Left lung (tissue), 10 donors: Measurements from ENCODE around the gene SSX2IP. TPM values are rescaled to one million over a fixed set of nuclear protein-coding genes. Genes with fewer than 3 reads are reported as not detected.

Experiments
- ATAC-seq: fragments of 200-7000 bp; cut with Tn5 transposase; one replicate; pipeline ENCODE4 v1.9.1; 2020; ENCODE audit warnings: moderate library complexity
- DNase-seq, 4 donors: peaks; one replicate each; pipeline ENCODE4 v3.0.0-alpha.2; 2013 to 2020
- H3K27ac ChIP-seq, 2 donors: fragments of 200-600 bp; sonication (generic) in 1 of 2; one replicate each; pipeline versions ENCODE4 v1.5.0 to v1.8.0; 2020 to 2021
- H3K27me3 ChIP-seq, 2 donors: fragments of 200-600 bp; sonication (generic) in 1 of 2; one replicate each; pipeline versions ENCODE4 v1.5.0 to v1.8.0; 2020 to 2021
- H3K36me3 ChIP-seq, 2 donors: fragments of 200-600 bp; sonication (generic) in 1 of 2; one replicate each; pipeline versions ENCODE4 v1.5.0 to v1.8.0; 2020 to 2021
- H3K4me1 ChIP-seq, 2 donors: fragments of 200-600 bp; one replicate each; pipeline ENCODE4 v1.8.0; 2021
- H3K4me3 ChIP-seq, 2 donors: fragments of 200-600 bp; sonication (generic) in 1 of 2; one replicate each; pipeline versions ENCODE4 v1.5.0 to v1.8.0; 2020 to 2021; ENCODE audit warnings: mild to moderate bottlenecking in 1 of 2
- H3K9me3 ChIP-seq, 2 donors: fragments of 200-600 bp; sonication (generic) in 1 of 2; one replicate each; pipeline versions ENCODE4 v1.5.0 to v1.8.0; 2020 to 2021
- CTCF ChIP-seq, 2 donors: fragments of 200-600 bp; sonication (generic) in 1 of 2; IDR thresholded peaks; one replicate each; pipeline versions ENCODE4 v1.5.0 to v1.8.0; 2021; ENCODE audit warnings: antibody characterized with exemption in 2 of 2
- intact Hi-C, 2 donors: fragments of 100-400 bp; cut with DNase I; formaldehyde crosslinking; loops; one replicate each; pipeline versions ENCODE4 v1.11.2 to v1.14.2; 2022
- polyA plus RNA-seq, 6 donors: library from polyadenylated mRNA; unstranded; fragments of 120-200 nt; gene quantifications; one replicate each; pipeline ENCODE4 v1.2.1, GENCODE V29; 2013; ENCODE audit not compliant: insufficient read length in 6 of 6
- total RNA-seq, 2 donors: library from RNA; stranded (reverse); fragmentation: NEBNext Ultra II Directional; extraction: Animal tissue kit (Norgen Biotek cat#: 25700); gene quantifications; one replicate each; pipeline ENCODE4 v1.2.1, GENCODE V29; 2021
- donor health status: DM: no; HTN: yes; CAD: no.
- donor health status: DM: no; HTN: no; CAD: no.

The SSX2IP gene
- total and polyA plus RNA-seq, 8 donors: 10.1 to 20.2 (median 17.8) TPM

GRCh38 chr1:84619383-84620102 lies 70.7 kb downstream of the SSX2IP start:
- no peaks in the 10 kb centered on the region for H3K36me3 ChIP-seq
- no peak overlapping the region for H3K4me3 ChIP-seq
- TF ChIP-seq CTCF (IDR thresholded peaks at IDR 0.05): no peak
- ATAC-seq: no peak
- peak overlapping the region; percentile 27 to 59 for H3K27ac ChIP-seq
- H3K27me3 ChIP-seq: no peaks in the 10 kb centered on the region
- DNase-seq: peak in 1 of 4 donors; percentile 2
- intact Hi-C loops: loop anchor here in 1 of 2 donors (10.0 kb wide), 2 partner anchors 135 to 475 kb away; partner anchors contain the start of gene PRKACB
- no peaks in the 10 kb centered on the region for H3K9me3 ChIP-seq
- peaks cover 0 to 19% of the 10 kb centered on the region in 2 donors for H3K4me1 ChIP-seq

DNA sequence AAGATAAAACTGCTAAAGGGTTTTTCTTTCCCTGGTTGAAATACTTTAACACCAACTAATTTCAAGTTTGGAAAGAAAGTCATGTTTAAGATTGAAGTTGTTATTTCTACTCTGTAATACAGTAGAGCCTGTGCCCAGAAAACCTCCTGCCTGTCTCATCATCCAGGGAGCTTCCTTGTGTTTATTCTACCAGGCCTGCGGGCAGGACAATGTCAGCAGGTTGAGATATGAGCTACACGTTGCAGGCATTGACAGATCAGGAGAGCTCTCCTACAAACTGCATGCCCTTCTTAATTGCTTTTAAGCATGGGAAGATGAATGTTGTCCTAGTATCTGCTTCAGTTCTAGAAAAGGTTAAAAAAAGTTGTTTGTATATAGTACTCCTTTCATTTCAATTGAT lies 72.9 kb downstream of the SSX2IP start:
- intact Hi-C loops: no loop called here
- Histone ChIP-seq H3K27me3 (no peaks in the 10 kb centered on the region), H3K9me3 (peaks cover 0 to 10% of the 10 kb centered on the region in 2 donors), H3K27ac (no peak overlapping the region), H3K36me3 (no peaks in the 10 kb centered on the region), H3K4me1 (peaks cover 0 to 19% of the 10 kb centered on the region in 2 donors), H3K4me3 (no peak overlapping the region)
- TF ChIP-seq CTCF (IDR thresholded peaks at IDR 0.05): no peak
- DNase-seq: no peak
- ATAC-seq: no peak

DNA sequence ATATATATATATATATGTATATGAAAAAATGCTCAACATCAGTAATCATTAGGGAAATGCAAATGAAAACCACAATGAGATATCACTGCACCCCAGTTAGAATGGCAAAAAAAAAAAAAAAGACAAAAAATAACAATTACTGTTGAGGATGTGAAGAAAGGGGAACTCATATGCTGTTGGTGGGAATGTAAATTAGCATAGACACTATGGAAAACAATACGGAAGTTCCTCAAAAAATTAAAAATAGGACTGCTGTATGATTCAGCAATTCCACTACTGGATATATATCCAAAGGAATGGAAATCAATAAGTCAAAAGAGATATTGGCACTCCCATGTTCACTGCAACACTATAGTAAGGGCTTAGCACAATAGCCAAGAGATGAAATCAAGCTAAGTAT lies 74.5 kb downstream of the SSX2IP start:
- no peak overlapping the region for H3K4me3 ChIP-seq
- intact Hi-C loops: no loop called here
- no peak overlapping the region for H3K27ac ChIP-seq
- no peak for ATAC-seq
- H3K27me3 ChIP-seq: no peaks in the 10 kb centered on the region
- peaks cover 0 to 19% of the 10 kb centered on the region in 2 donors for H3K4me1 ChIP-seq
- no peaks in the 10 kb centered on the region for H3K36me3 ChIP-seq
- H3K9me3 ChIP-seq: peaks cover 0 to 10% of the 10 kb centered on the region in 2 donors
- no peak for DNase-seq
- TF ChIP-seq CTCF (IDR thresholded peaks at IDR 0.05): no peak

GRCh38 chr1:84613887-84614286 lies 76.4 kb downstream of the SSX2IP start:
- no peak overlapping the region for H3K4me3 ChIP-seq
- intact Hi-C loops: no loop called here
- H3K36me3 ChIP-seq: no peaks in the 10 kb centered on the region
- no peak overlapping the region for H3K27ac ChIP-seq
- ATAC-seq: no peak
- peaks cover 0 to 2% of the 10 kb centered on the region in 2 donors for H3K4me1 ChIP-seq
- H3K9me3 ChIP-seq: peaks cover 0 to 10% of the 10 kb centered on the region in 2 donors
- no peaks in the 10 kb centered on the region for H3K27me3 ChIP-seq
- no peak for DNase-seq
- no peak for TF ChIP-seq CTCF (IDR thresholded peaks at IDR 0.05)

DNA sequence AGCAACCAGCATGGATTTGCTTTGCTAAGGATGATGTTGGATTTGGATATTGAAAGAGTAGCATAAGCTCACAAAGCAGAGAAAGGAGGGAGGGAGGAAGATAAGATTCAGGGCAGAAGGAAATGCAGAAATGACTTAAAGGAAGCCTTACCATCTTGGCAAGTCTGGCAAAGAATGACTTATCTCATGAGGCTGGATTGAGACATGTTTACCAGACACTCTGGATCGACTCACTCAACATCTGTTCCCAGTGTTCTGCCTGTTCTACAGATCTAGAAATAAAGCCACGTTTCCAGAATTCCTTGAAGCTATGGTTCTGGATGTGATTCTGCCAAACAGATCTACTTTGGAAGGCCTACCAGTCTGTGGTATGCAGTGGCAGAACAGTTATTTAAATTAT lies 77.2 kb downstream of the SSX2IP start:
- TF ChIP-seq CTCF (IDR thresholded peaks at IDR 0.05): no peak
- no peak overlapping the region for H3K27ac ChIP-seq
- H3K4me1 ChIP-seq: no peaks in the 10 kb centered on the region
- no peaks in the 10 kb centered on the region for H3K36me3 ChIP-seq
- peaks cover 0 to 10% of the 10 kb centered on the region in 2 donors for H3K9me3 ChIP-seq
- intact Hi-C loops: no loop called here
- no peaks in the 10 kb centered on the region for H3K27me3 ChIP-seq
- DNase-seq (no peak), ATAC-seq (no peak)
- no peak overlapping the region for H3K4me3 ChIP-seq
